ENCODE results near the gene CALN1. TPM values are rescaled to one million over a fixed set of nuclear protein-coding genes. Genes with fewer than 3 reads are reported as not detected.

The CALN1 gene
- polyA plus RNA-seq, 1 experiment = not detected

- TF ChIP-seq CTCF (IDR thresholded peaks at IDR 0.05; ENCODE audit: insufficient read depth, low read depth, low read length) = no peak
- Histone ChIP-seq H3K27me3 (ENCODE audit: control insufficient read depth, insufficient read depth, low read length) (no peaks in the 10 kb centered on the region), H3K36me3 (ENCODE audit: control insufficient read depth, insufficient read depth, low read length) (no peaks in the 10 kb centered on the region), H3K4me3 (ENCODE audit: low read depth, low read length) (no peak overlapping the region)
- no peak for DNase-seq (ENCODE audit: low read depth)
- CTCF ChIA-PET = no interaction called here
- POLR2A ChIA-PET = no interaction called here
These were observed 102.7 kb downstream of the CALN1 start for GRCh38 chr7:72309476-72309875.

GRCh38 chr7:72308986-72309385 is 103.2 kb downstream of the CALN1 start:
- H3K27me3 ChIP-seq (ENCODE audit: control insufficient read depth, insufficient read depth, low read length) = no peaks in the 10 kb centered on the region
- no peaks in the 10 kb centered on the region for H3K36me3 ChIP-seq (ENCODE audit: control insufficient read depth, insufficient read depth, low read length)
- TF ChIP-seq CTCF (IDR thresholded peaks at IDR 0.05; ENCODE audit: insufficient read depth, low read depth, low read length) = no peak
- CTCF ChIA-PET = no interaction called here
- no peak for DNase-seq (ENCODE audit: low read depth)
- POLR2A ChIA-PET = no interaction called here
- H3K4me3 ChIP-seq (ENCODE audit: low read depth, low read length) = no peak overlapping the region

GRCh38 chr7:72307566-72307965 is 104.6 kb downstream of the CALN1 start:
- POLR2A ChIA-PET = no interaction called here
- CTCF ChIA-PET = no interaction called here
- no peak for DNase-seq (ENCODE audit: low read depth)
- Histone ChIP-seq H3K27me3 (ENCODE audit: control insufficient read depth, insufficient read depth, low read length) (no peaks in the 10 kb centered on the region), H3K4me3 (ENCODE audit: low read depth, low read length) (no peak overlapping the region), H3K36me3 (ENCODE audit: control insufficient read depth, insufficient read depth, low read length) (no peaks in the 10 kb centered on the region)
- TF ChIP-seq CTCF (IDR thresholded peaks at IDR 0.05; ENCODE audit: insufficient read depth, low read depth, low read length) = no peak

- H3K36me3 ChIP-seq (ENCODE audit: control insufficient read depth, insufficient read depth, low read length) = no peaks in the 10 kb centered on the region
- ChIA-PET CTCF (no interaction called here), POLR2A (no interaction called here)
- DNase-seq (ENCODE audit: low read depth) = no peak
- H3K4me3 ChIP-seq (ENCODE audit: low read depth, low read length) = no peak overlapping the region
- no peaks in the 10 kb centered on the region for H3K27me3 ChIP-seq (ENCODE audit: control insufficient read depth, insufficient read depth, low read length)
- no peak for TF ChIP-seq CTCF (IDR thresholded peaks at IDR 0.05; ENCODE audit: insufficient read depth, low read depth, low read length)
These were observed 113.2 kb downstream of the CALN1 start for GRCh38 chr7:72298912-72299311.

- POLR2A ChIA-PET = no interaction called here
- no peak for TF ChIP-seq CTCF (IDR thresholded peaks at IDR 0.05; ENCODE audit: insufficient read depth, low read depth, low read length)
These were observed 114.0 kb downstream of the CALN1 start for GRCh38 chr7:72298091-72298490.

More at GRCh38 chr7:72298091-72298490, 114.0 kb downstream of the CALN1 start:
- Histone ChIP-seq H3K36me3 (ENCODE audit: control insufficient read depth, insufficient read depth, low read length) (no peaks in the 10 kb centered on the region), H3K27me3 (ENCODE audit: control insufficient read depth, insufficient read depth, low read length) (no peaks in the 10 kb centered on the region), H3K4me3 (ENCODE audit: low read depth, low read length) (no peak overlapping the region)
- no peak for DNase-seq (ENCODE audit: low read depth)
- CTCF ChIA-PET = no interaction called here
